ENCODE results near the gene KRT72.

KRT72 gene

DNA sequence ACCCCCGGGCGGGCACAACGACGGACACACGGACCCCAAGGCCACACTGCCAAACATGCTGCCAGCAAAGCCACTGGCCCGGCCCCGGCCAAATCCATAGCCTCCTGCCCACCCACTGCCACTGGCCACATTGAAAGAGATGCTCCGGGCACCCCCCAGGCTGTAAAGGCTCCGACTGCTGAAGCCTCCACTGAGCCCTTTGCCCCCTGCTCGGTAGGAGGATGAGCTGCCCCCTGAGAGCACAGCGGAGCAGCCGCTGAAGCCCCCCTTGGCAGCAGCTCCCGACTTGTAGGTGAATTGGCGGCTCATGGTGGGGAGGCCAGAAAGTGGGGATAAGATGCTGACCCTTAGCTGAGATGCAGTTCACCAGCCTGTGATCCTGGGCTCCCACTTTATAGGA lies 17.0 kb upstream of the KRT72 start, which contains the start of gene KRT73:
TSS of gene KRT73 (minus strand) at position 344 of the 400 bp plus-strand sequence. CDS start at position 309, 35 bp downstream.
- no peaks in the 10 kb centered on the region for H3K9me2 ChIP-seq (replicated peaks; ENCODE audit: control insufficient read depth, low read length)
- no peaks in the 10 kb centered on the region for H3K79me2 ChIP-seq (ENCODE audit: control insufficient read depth, low read length)
- H3K4me2 ChIP-seq (ENCODE audit: low read length) = no peak within 1 kb of the TSS
- H3K4me3 ChIP-seq (ENCODE audit: low read length) = no peak within 1 kb of the TSS
- TF ChIP-seq EZH2phosphoT487 (IDR thresholded peaks at IDR 0.05; ENCODE audit: borderline replicate concordance, low read length) = no peak
- TF ChIP-seq, protein P1, sequence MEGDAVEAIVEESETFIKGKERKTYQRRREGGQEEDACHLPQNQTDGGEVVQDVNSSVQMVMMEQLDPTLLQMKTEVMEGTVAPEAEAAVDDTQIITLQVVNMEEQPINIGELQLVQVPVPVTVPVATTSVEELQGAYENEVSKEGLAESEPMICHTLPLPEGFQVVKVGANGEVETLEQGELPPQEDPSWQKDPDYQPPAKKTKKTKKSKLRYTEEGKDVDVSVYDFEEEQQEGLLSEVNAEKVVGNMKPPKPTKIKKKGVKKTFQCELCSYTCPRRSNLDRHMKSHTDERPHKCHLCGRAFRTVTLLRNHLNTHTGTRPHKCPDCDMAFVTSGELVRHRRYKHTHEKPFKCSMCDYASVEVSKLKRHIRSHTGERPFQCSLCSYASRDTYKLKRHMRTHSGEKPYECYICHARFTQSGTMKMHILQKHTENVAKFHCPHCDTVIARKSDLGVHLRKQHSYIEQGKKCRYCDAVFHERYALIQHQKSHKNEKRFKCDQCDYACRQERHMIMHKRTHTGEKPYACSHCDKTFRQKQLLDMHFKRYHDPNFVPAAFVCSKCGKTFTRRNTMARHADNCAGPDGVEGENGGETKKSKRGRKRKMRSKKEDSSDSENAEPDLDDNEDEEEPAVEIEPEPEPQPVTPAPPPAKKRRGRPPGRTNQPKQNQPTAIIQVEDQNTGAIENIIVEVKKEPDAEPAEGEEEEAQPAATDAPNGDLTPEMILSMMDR (IDR thresholded peaks at IDR 0.05; ENCODE audit: low read depth, low read length, poor library complexity, severe bottlenecking) = no peak
- peaks cover 9% of the 10 kb centered on the region for H3K27me3 ChIP-seq (ENCODE audit: control insufficient read depth, low read length)
- H3K4me1 ChIP-seq (ENCODE audit: control insufficient read depth, low read length) = no peaks in the 10 kb centered on the region
- H3K27ac ChIP-seq (ENCODE audit: low read depth, low read length) = no peak within 1 kb of the TSS
- no peaks in the 10 kb centered on the region for H3K36me3 ChIP-seq (ENCODE audit: control insufficient read depth, low read length)
- H4K20me1 ChIP-seq (ENCODE audit: control insufficient read depth, insufficient read depth, low read depth, low read length) = no peaks in the 10 kb centered on the region
- no peaks in the 10 kb centered on the region for H3K9me3 ChIP-seq (ENCODE audit: control insufficient read depth, insufficient read depth, low read length)
- H3F3A ChIP-seq (ENCODE audit: control insufficient read depth, insufficient read depth) = no peaks in the 10 kb centered on the region

DNA sequence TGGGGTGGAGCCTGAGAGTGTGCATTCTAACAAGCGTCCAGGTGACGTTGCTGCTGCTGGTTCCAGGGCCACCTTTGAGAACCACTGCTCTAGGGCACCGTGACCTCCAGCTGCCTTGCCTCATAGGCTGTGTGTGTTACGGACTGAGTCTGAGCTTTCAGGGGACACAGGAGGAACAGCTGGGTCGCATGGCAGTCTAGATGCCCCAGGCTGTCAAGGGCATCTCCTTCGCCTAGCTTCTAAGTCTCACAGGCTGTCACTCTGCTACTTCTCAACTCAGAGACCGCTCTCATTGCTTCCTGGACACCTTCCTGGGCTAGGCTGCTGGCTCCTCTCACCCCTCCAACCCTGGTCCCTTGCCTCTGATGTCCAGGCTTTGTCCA lies 16.1 kb upstream of the KRT72 start:
- Histone ChIP-seq H3F3A (ENCODE audit: control insufficient read depth, insufficient read depth) (no peaks in the 10 kb centered on the region), H3K4me1 (ENCODE audit: control insufficient read depth, low read length) (no peaks in the 10 kb centered on the region), H3K79me2 (ENCODE audit: control insufficient read depth, low read length) (no peaks in the 10 kb centered on the region), H3K36me3 (ENCODE audit: control insufficient read depth, low read length) (no peaks in the 10 kb centered on the region), H4K20me1 (ENCODE audit: control insufficient read depth, insufficient read depth, low read depth, low read length) (no peaks in the 10 kb centered on the region), H3K27ac (ENCODE audit: low read depth, low read length) (no peak overlapping the region), H3K4me3 (ENCODE audit: low read length) (no peak overlapping the region), H3K9me3 (ENCODE audit: control insufficient read depth, insufficient read depth, low read length) (no peaks in the 10 kb centered on the region), H3K4me2 (ENCODE audit: low read length) (no peak overlapping the region), H3K9me2 (replicated peaks; ENCODE audit: control insufficient read depth, low read length) (no peaks in the 10 kb centered on the region), H3K27me3 (ENCODE audit: control insufficient read depth, low read length) (peaks cover 9% of the 10 kb centered on the region)
- no peak for TF ChIP-seq EZH2phosphoT487 (IDR thresholded peaks at IDR 0.05; ENCODE audit: borderline replicate concordance, low read length)
- TF ChIP-seq, protein P1 (IDR thresholded peaks at IDR 0.05; ENCODE audit: low read depth, low read length, poor library complexity, severe bottlenecking) = no peak

DNA sequence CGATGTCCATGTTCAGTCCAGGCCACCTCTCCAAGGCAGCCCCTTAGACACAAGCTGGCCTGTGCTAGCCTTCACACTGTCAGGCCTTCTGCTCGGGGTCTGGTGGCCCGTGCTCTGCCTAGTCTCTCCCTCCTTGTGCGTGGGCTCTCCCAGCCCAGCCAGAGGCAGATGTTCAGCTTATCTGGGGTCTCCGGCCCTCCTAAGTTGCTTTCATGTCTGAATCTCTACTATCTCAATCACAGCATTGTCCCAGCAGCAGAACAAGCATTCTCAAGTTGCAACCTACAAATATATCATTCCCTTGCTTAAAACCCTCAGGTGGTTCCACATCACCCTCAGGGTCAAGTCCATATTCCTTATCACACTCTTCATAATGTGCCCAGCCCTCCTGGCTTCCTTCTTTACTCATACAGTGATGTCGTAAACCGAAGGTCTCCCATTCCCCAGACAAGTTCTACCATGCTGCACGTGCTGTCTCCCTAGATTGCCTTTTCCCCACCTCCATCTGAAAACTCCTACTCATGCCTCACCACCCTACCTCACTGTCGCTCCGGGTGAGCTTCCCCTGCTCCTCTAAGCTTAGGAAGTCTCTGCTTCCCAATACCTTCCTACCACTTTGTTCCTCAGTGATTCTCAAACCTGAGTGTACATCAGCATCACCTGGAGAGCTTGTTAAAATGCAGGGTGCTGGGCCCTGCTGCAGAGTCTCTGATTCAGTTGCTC lies 15.6 kb upstream of the KRT72 start:
- no peak overlapping the region for H3K27ac ChIP-seq (ENCODE audit: low read depth, low read length)
- TF ChIP-seq, protein P1 (IDR thresholded peaks at IDR 0.05; ENCODE audit: low read depth, low read length, poor library complexity, severe bottlenecking) = no peak
- TF ChIP-seq EZH2phosphoT487 (IDR thresholded peaks at IDR 0.05; ENCODE audit: borderline replicate concordance, low read length) = no peak
- no peak overlapping the region for H3K4me2 ChIP-seq (ENCODE audit: low read length)
- H3K36me3 ChIP-seq (ENCODE audit: control insufficient read depth, low read length) = no peaks in the 10 kb centered on the region
- no peaks in the 10 kb centered on the region for H3F3A ChIP-seq (ENCODE audit: control insufficient read depth, insufficient read depth)
- H3K9me2 ChIP-seq (replicated peaks; ENCODE audit: control insufficient read depth, low read length) = no peaks in the 10 kb centered on the region
- H3K9me3 ChIP-seq (ENCODE audit: control insufficient read depth, insufficient read depth, low read length) = no peaks in the 10 kb centered on the region
- no peaks in the 10 kb centered on the region for H3K4me1 ChIP-seq (ENCODE audit: control insufficient read depth, low read length)
- no peaks in the 10 kb centered on the region for H4K20me1 ChIP-seq (ENCODE audit: control insufficient read depth, insufficient read depth, low read depth, low read length)
- no peaks in the 10 kb centered on the region for H3K79me2 ChIP-seq (ENCODE audit: control insufficient read depth, low read length)
- H3K27me3 ChIP-seq (ENCODE audit: control insufficient read depth, low read length) = peaks cover 12% of the 10 kb centered on the region
- H3K4me3 ChIP-seq (ENCODE audit: low read length) = no peak overlapping the region

Measured in DOHH2 (cell line).